Measurements from ENCODE around the gene MCC.

MCC gene

DNA sequence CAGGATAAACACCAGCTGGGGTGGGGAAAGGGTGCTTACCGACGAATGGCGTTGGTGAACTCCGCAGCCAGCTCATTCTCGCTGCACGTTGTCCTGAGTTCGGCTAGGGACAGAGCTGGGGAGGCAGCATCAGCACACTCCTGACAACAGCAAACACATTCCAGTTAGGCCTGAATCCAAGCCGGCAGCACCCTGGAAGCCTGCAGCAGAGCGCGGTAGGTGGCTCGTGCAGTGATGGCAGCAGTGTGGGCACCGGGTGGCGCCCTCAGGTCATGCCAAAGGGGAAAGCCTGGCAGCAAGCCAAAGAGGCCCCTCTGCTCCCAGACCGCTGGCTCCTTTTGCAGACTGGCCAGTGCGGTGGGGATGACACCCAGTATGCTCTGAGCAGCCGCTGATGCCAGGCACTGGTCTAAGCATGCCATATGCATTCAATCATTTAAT is 444.7 kb downstream of the MCC start:
- CTCF ChIA-PET, result interaction anchor here (0.7 kb wide), 2 partner anchors 58 to 123 kb away, joined by 3 read pairs; no protein-coding TSS in a partner anchor
- TF ChIP-seq FOXM1 (IDR thresholded peaks at IDR 0.05; ENCODE audit: borderline replicate concordance) (no peak), NFRKB (IDR thresholded peaks at IDR 0.05) (no peak), L3MBTL2 (conservative IDR thresholded peaks at IDR 0.05) (no peak), SUZ12 (IDR thresholded peaks at IDR 0.05) (no peak)
- no peak for DNase-seq (ENCODE audit: extremely low spot score)

DNA sequence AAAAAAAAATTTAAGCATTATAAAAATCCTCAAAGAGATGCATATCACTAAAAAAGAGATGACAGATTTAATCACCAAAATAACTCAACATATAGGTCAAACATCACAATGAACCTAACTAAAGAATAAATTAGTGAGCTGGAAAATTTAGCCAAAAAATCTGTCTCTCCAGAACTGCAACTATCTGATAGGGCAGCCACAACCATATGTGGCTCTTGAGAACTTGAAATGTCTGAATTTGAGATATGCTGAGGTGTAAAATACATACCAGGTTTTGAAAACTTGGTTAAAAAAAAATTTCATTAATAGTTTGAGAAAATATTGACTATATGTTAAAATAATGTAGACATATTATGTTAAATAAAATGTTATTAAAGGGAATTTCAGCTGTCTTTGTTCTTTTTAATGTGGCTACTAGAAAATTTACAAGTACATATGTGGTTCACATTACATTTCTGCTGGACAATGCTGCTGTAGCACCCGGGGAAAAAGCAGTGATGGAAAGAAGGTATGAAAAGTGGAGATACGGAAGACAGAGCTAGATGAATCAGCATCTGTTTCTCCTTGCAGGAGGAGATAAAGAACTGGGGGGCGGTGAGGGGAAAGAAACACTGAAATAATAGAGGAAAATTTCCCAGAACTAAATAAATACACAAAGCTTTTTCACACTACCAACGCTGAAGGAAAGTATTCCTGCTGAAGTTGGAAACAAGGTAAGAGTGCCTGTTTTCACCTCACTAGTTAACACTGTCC is 445.6 kb downstream of the MCC start:
- no peak for DNase-seq (ENCODE audit: extremely low spot score)
- no peak for TF ChIP-seq CTBP1 (IDR thresholded peaks at IDR 0.05; ENCODE audit: borderline replicate concordance)
- TF ChIP-seq BHLHE40 (IDR thresholded peaks at IDR 0.05; ENCODE audit: borderline replicate concordance), result no peak
- no peak for TF ChIP-seq HDGF (IDR thresholded peaks at IDR 0.05; ENCODE audit: borderline replicate concordance)
- no peak for TF ChIP-seq NFRKB (IDR thresholded peaks at IDR 0.05)
- TF ChIP-seq ELF4 (IDR thresholded peaks at IDR 0.05), result no peak
- no peak for TF ChIP-seq L3MBTL2 (conservative IDR thresholded peaks at IDR 0.05)
- no peak for TF ChIP-seq SP1 (IDR thresholded peaks at IDR 0.05)
- TF ChIP-seq FOXA1 (IDR thresholded peaks at IDR 0.05), result no peak
- TF ChIP-seq ARNT (IDR thresholded peaks at IDR 0.05), result no peak
- TF ChIP-seq TARDBP (IDR thresholded peaks at IDR 0.05), result no peak
- no peak for TF ChIP-seq FOXK2 (IDR thresholded peaks at IDR 0.05)
- TF ChIP-seq FOXM1 (IDR thresholded peaks at IDR 0.05; ENCODE audit: borderline replicate concordance), result no peak
- TF ChIP-seq SUZ12 (IDR thresholded peaks at IDR 0.05), result no peak
- no peak for TF ChIP-seq PKNOX1 (IDR thresholded peaks at IDR 0.05)
- TF ChIP-seq LEF1 (IDR thresholded peaks at IDR 0.05; ENCODE audit: borderline replicate concordance), result no peak
- ChIA-PET POLR2A (interaction anchor here (1.2 kb wide), 1 partner anchor 19 kb away, joined by 3 read pairs; no protein-coding TSS in a partner anchor), CTCF (interaction anchor here (0.6 to 0.7 kb wide), 3 partner anchors 59 to 351 kb away, joined by 3 to 6 read pairs (median 3); no protein-coding TSS in a partner anchor)

More for the DNA sequence above, 444.7 kb downstream of the MCC start:
- POLR2A ChIA-PET, result interaction anchor here (1.2 kb wide), 1 partner anchor 20 kb away, joined by 3 read pairs; no protein-coding TSS in a partner anchor

- POLR2A ChIA-PET, result no interaction called here
- TF ChIP-seq ELF4 (IDR thresholded peaks at IDR 0.05) (no peak), PKNOX1 (IDR thresholded peaks at IDR 0.05) (no peak), ARNT (IDR thresholded peaks at IDR 0.05) (no peak), SUZ12 (IDR thresholded peaks at IDR 0.05) (no peak), FOXK2 (IDR thresholded peaks at IDR 0.05) (no peak), NFRKB (IDR thresholded peaks at IDR 0.05) (no peak), SP1 (IDR thresholded peaks at IDR 0.05) (no peak), ZNF384 (IDR thresholded peaks at IDR 0.05) (no peak), BHLHE40 (IDR thresholded peaks at IDR 0.05; ENCODE audit: borderline replicate concordance) (no peak), L3MBTL2 (conservative IDR thresholded peaks at IDR 0.05) (no peak), FOXM1 (IDR thresholded peaks at IDR 0.05; ENCODE audit: borderline replicate concordance) (no peak), HDGF (IDR thresholded peaks at IDR 0.05; ENCODE audit: borderline replicate concordance) (no peak), TARDBP (IDR thresholded peaks at IDR 0.05) (no peak)
- DNase-seq (ENCODE audit: extremely low spot score), result no peak
- CTCF ChIA-PET, result interaction anchor here (0.9 to 1.2 kb wide), 2 partner anchors 12 to 44 kb away, joined by 3 to 4 read pairs; no protein-coding TSS in a partner anchor
Observed at GRCh38 chr5:113040672-113041260, 447.5 kb downstream of the MCC start.

DNA sequence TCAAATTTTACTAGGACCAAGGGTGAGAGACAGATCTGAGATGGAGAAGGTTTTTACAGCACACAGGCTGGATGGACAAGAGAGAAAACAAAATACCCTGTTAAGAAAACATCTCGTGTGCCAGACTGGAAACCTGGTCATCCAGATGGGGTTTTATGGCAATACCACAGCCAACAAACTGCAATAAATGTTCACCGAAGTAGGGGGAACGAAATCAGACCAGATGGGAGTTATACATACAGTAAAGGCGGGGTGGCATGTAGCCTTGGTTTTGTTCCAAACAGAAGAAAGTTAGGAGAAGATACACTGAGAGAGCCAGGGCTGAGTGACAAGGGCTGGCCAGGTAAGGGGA is 448.3 kb downstream of the MCC start:
- CTCF ChIA-PET, result no interaction called here
- TF ChIP-seq LEF1 (IDR thresholded peaks at IDR 0.05; ENCODE audit: borderline replicate concordance) (no peak), SP1 (IDR thresholded peaks at IDR 0.05) (no peak), NFRKB (IDR thresholded peaks at IDR 0.05) (no peak), FOXM1 (IDR thresholded peaks at IDR 0.05; ENCODE audit: borderline replicate concordance) (no peak), PKNOX1 (IDR thresholded peaks at IDR 0.05) (no peak), TARDBP (IDR thresholded peaks at IDR 0.05) (no peak), L3MBTL2 (conservative IDR thresholded peaks at IDR 0.05) (no peak), FOXK2 (IDR thresholded peaks at IDR 0.05) (no peak), ZNF384 (IDR thresholded peaks at IDR 0.05) (no peak), CTBP1 (IDR thresholded peaks at IDR 0.05; ENCODE audit: borderline replicate concordance) (no peak), ELF4 (IDR thresholded peaks at IDR 0.05) (no peak), ARNT (IDR thresholded peaks at IDR 0.05) (no peak), FOXA1 (IDR thresholded peaks at IDR 0.05) (no peak), BHLHE40 (IDR thresholded peaks at IDR 0.05; ENCODE audit: borderline replicate concordance) (no peak)
- POLR2A ChIA-PET, result no interaction called here
- DNase-seq (ENCODE audit: extremely low spot score), result no peak

- TF ChIP-seq L3MBTL2 (conservative IDR thresholded peaks at IDR 0.05), result no peak
- TF ChIP-seq SP1 (IDR thresholded peaks at IDR 0.05), result no peak
- TF ChIP-seq SUZ12 (IDR thresholded peaks at IDR 0.05), result no peak
- TF ChIP-seq PKNOX1 (IDR thresholded peaks at IDR 0.05), result no peak
- no peak for TF ChIP-seq ARNT (IDR thresholded peaks at IDR 0.05)
- no peak for TF ChIP-seq LEF1 (IDR thresholded peaks at IDR 0.05; ENCODE audit: borderline replicate concordance)
- TF ChIP-seq NFRKB (IDR thresholded peaks at IDR 0.05), result no peak
- TF ChIP-seq HDGF (IDR thresholded peaks at IDR 0.05; ENCODE audit: borderline replicate concordance), result no peak
- TF ChIP-seq CTBP1 (IDR thresholded peaks at IDR 0.05; ENCODE audit: borderline replicate concordance), result no peak
- no peak for TF ChIP-seq FOXA1 (IDR thresholded peaks at IDR 0.05)
- TF ChIP-seq FOXK2 (IDR thresholded peaks at IDR 0.05), result no peak
- no peak for TF ChIP-seq FOXM1 (IDR thresholded peaks at IDR 0.05; ENCODE audit: borderline replicate concordance)
- no peak for TF ChIP-seq BHLHE40 (IDR thresholded peaks at IDR 0.05; ENCODE audit: borderline replicate concordance)
- no peak for TF ChIP-seq ZNF384 (IDR thresholded peaks at IDR 0.05)
- no peak for TF ChIP-seq TARDBP (IDR thresholded peaks at IDR 0.05)
- DNase-seq (ENCODE audit: extremely low spot score), result no peak
- CTCF ChIA-PET, result no interaction called here
- POLR2A ChIA-PET, result no interaction called here
Observed at GRCh38 chr5:113039229-113039933, 448.9 kb downstream of the MCC start.
